AG10803 (cell line): ENCODE results near the gene MDP1.
A peak's percentile ranks its signal among the peaks of the same experiment; 100 is the strongest.

ENCODE experiments used
- DNase-seq: peaks from one replicate; pipeline ENCODE4 v3.0.0; 2010; ENCODE audit warnings: low read depth
- H3K4me3 ChIP-seq: 2 replicates; pipeline ENCODE4 v1.5.1; 2011; ENCODE audit warnings: mild to moderate bottlenecking, low read length, control low read depth
- CTCF ChIP-seq: conservative IDR thresholded peaks from 2 replicates; pipeline ENCODE4 v1.5.1; 2011; ENCODE audit warnings: mild to moderate bottlenecking, low read length, control low read depth, inconsistent platforms

MDP1 gene

GRCh38 chr14:24240110-24240918 is 24.4 kb upstream of the MDP1 start:
- TF ChIP-seq CTCF = no peak
- no peak for DNase-seq
- H3K4me3 ChIP-seq = no peak overlapping the region

- TF ChIP-seq CTCF = no peak
- H3K4me3 ChIP-seq = no peak overlapping the region
- DNase-seq = no peak
These were observed 22.7 kb upstream of the MDP1 start for GRCh38 chr14:24238527-24239037.

GRCh38 chr14:24238123-24238522 is 22.3 kb upstream of the MDP1 start:
- no peak for TF ChIP-seq CTCF
- DNase-seq = no peak
- H3K4me3 ChIP-seq = no peak overlapping the region

GRCh38 chr14:24237463-24237955 is 21.6 kb upstream of the MDP1 start:
- TF ChIP-seq CTCF = no peak
- peak; percentile 17 for DNase-seq
- no peak overlapping the region for H3K4me3 ChIP-seq

GRCh38 chr14:24236689-24237462 is 21.0 kb upstream of the MDP1 start:
- DNase-seq = no peak
- TF ChIP-seq CTCF = no peak

GRCh38 chr14:24235804-24236688 is 20.2 kb upstream of the MDP1 start:
- DNase-seq = no peak
- TF ChIP-seq CTCF = no peak
- no peak overlapping the region for H3K4me3 ChIP-seq

More at GRCh38 chr14:24236689-24237462, 21.0 kb upstream of the MDP1 start:
- no peak overlapping the region for H3K4me3 ChIP-seq
